Suppressor macrophage treated with lipopolysaccharide for 1 hour (primary cell): ENCODE measurements around the gene MTF2.

ENCODE experiments used
- DNase-seq, 3 donors: peaks; one replicate each; pipeline ENCODE4 v3.0.0-alpha.2; 2020 to 2022

The MTF2 gene

DNA sequence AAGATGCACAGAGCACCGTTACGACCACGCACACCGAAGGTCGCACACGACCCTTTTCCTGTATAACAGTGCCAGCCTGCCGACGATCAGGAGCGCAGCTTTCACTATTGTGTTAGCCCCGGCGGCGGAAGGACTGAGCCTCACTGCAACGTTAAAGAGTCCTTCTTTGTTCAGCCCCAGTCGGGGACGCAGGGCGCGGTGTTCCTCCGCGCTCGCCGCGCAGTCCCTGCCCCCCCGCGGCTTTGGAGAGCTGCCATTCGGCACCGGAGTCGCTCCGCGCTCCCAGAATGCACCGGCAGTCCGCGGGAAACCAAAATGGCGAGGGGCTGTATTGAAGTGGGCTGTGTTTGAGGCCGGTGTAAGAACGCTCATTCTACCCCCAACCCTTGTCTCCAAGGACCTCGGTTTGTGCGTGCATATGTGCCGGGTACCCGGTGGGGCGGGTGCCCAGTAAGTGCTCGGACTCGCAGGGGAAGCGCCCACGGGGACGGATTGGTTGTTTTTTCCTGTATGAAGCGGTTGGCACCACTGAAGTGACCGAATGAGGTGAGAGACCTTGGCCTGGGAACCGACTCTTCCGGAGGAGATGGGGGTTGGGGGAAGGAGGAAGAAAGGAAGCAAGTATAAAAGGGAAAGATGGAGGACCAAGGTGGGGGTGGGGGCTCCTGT lies at the start of gene MTF2:
TSS of gene MTF2 (plus strand) at position 298 of the 669 bp plus-strand sequence. CDS start at position 542, 244 bp downstream.
- DNase-seq = peak; percentile 94 to 97 (median 97)

DNA sequence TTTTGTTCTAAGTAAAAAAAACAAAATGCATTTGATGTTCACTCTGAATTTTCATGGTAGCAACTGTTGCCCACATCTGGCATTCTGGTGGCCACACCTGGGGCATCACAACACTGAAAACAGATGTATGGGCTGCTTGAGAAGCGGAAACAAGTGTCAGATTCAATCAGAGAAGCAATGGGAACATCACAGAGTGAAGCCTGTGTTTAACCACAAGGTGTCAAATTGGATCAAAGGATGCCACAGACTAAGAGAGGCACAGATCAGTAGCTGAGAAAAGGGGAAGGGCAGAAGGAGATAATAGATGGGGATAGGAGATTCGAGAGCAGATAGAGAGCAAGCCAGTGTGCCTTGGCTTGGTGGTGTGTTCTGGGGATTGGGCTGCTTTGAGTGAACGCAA lies 49.8 kb upstream of the MTF2 start:
- no peak for DNase-seq

DNA sequence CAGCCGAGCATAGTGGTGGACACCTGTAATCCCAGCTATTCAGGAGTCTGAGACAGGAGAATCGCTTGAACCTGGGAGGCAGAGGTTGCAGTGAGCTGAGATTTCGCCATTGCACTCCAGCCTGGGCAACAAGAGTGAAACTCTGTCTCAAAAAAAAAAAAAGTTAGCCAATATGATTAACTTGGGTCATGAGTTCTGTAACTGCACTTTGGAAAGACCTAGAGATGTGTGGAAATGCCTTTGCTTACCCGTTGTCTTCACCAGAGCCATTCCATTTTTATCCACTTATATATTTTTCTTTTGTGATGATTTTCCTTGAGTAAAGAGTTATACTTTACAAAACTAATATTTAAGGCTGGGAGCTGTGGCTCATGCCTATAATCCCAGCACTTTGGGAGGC lies 48.9 kb upstream of the MTF2 start:
- peak; percentile 17 to 48 (median 44) for DNase-seq

DNA sequence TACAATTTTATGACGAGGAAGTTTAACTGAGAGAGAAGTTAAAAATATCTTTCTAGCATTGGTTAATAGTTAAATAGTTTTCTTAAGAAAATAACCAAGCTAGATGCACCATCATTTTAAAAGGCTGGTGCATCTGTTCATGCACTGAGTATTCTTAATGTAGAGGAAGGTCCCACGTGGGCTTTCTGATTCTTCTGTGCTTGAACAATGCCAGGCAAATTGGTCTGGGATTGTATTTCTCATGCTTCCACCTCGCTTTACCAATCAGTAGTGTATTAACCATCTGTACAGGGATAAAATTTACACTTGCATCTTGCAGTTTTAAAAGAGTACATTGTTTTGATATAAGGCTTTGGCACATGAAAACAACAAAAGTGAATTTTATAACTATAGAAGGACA lies 47.4 kb upstream of the MTF2 start:
- DNase-seq = no peak

DNA sequence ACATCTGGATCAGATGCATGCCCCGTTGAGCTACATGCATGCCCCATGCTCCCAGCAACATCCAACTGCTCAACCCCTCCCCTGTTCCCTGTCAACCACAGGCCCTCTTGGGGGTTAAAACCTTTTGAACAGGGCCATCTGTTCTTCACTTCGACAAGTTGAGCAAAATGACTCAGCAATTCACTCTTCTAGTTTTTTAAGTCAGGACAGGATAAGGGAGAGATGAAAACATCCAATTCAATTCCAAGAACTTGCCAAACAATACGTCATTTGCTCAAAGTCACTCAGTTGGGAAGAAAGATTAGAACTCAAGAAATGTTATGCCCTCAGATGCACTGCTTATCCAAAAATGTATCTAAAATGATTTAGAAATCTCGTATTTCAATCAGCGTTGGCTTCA lies 46.1 kb upstream of the MTF2 start:
- DNase-seq = no peak

DNA sequence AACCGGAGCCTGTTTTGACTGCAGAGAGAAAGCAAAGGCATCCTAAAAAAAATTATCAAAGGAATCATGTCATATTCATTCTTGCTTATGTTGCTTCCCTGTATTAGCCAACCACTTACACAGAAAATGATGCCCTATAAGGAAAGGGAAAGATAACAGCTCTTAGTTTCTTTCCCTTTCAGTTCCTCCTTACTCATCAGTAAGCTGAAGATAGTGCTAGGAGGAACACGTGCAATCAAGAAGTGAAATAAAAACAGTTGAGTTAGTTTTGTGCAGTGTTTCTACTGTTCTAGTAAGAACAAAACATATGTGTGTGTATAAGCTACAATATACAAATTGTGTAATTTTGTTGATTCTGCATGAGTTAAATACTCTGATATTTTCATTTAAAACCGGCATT lies 45.3 kb upstream of the MTF2 start:
- peak; percentile 63 to 86 (median 84) for DNase-seq

DNA sequence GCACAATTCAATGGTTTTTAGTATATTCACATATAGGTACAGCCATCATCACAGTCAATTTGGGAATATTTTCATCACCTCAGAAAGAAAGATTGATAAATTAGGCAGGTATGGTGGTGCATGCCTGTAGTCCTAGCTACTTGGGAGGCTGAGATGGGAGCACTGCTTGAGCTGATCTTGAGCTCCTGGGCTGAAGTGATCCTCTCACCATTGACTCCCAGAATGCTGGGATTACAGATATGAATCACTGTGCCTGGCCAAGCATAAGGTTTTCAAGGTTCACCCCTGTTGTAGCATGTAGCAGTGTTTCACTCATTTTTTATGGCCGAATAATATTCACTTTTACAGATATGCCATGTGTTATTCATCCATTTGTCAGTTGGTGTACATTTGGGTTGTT lies 44.7 kb upstream of the MTF2 start:
- no peak for DNase-seq

DNA sequence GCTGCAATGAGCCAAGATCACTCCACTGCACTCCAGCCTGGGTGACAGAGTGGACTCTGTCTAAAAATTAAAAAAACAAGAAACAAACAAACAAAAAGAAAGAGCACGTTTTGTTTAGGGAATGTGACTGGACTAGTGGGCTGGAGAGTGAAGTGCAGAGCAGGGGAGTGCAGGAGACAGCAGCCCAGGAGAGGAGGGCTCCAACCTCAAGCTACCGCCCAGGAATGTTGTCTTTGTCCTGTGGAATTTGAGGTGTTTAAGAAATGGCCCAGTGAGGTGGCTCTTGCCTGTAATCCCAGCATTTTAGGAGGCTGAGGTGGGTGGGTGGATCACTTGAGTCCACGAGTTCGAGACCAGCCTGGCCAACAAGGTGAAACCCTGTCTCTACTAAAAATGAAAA lies 42.4 kb upstream of the MTF2 start:
- no peak for DNase-seq

DNA sequence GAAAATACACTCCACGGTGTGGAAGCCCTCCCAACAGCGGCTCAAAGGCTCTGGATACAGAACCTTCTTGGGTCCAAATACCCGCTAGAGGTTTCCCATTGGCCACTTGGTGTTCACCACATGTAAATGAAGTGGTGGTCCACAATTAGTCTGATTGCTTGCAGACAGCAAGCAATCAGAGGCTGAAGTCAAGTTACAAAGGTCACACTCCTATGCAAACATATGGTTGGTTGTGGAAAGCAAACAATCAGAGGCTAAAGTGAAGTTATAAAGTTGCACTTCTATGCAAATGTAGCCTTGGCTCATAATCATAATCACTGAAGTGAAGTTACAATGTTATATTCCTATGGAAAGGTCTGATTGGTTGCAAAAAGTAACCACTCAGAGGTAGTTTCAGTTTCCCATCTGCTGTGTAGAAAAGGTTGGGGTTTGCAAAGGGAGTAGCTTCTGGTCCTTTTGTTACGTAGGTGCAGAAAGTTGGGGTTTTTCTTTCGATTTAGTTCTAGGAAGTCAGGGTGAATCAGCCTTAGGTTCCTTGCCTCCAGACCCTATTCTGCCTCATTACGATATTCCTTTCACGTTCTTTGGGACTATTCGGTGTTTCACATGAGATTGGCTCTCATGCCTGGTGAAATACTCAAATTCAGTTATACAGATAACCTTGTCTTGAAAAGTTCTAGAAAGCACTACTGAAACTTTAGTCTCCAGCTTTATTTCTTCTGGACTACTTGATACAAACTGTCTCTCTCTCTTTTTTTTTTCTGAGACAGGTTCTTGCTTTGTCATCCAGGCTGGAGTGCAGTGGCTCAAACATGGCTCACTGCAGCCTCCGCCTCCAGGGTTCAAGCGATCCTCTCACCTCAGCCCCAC lies 36.7 kb upstream of the MTF2 start:
- DNase-seq = peak; percentile 54 to 76 (median 60)

DNA sequence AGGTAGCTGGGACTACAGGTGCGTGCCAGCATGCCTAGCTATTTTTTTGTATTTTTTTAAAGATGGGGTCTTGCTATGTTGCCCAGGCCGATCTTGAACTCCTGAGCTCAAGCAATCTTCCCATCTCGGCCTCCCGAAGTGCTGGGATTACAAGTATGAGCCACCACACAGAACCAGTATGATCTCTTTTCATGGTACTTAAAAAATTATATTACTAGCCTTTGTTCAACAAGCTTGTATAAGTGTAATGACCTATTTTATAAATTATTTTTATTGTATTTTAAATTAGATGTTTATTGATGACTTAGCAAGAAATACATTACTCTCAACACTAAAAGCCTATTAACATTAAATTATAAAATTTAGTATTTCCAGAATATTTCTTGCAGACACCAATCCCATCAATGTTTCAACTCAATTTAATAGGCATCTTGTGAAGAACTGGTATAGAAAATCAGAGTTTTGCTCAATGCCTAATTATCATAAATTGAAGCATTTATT lies 36.0 kb upstream of the MTF2 start:
- DNase-seq = no peak

DNA sequence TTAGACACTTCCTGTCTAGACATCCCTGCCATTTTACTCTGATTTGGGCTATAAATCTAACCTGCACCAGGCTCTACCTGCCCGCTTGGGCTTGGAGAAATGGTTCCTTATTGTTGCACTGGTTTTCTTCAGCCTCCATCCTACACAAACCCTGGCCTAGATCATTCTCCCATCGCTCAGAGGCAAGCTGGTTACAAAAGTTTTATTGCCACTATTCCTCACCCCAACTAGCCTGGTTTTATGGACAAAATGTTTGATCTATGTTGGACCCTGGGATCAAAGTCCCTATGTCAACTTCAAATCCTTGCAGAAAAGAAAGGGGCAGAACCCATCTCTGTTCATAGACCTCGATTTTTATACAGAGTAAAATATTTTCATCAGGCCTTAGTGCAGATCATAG lies 31.5 kb upstream of the MTF2 start:
- no peak for DNase-seq

DNA sequence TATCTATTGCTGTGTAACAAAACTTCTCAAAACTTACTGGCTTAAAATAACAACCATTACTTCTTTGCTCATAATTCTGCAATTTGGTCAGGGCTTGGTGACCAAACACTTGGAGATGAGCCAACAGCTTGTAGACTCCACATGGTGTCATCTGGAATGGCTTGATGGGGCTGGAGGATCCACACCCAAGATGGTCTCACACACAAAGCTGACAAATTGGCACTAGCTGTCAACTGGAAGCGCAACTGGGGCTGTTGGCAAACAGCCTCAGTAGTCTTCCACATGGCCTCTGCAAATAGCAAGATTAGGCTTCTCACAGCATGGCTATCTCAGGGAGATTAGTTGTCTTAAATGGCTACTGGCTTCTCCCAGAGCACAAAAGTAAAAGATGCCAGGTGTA lies 27.1 kb upstream of the MTF2 start:
- peak in 1 of 3 donors; percentile 6 for DNase-seq

DNA sequence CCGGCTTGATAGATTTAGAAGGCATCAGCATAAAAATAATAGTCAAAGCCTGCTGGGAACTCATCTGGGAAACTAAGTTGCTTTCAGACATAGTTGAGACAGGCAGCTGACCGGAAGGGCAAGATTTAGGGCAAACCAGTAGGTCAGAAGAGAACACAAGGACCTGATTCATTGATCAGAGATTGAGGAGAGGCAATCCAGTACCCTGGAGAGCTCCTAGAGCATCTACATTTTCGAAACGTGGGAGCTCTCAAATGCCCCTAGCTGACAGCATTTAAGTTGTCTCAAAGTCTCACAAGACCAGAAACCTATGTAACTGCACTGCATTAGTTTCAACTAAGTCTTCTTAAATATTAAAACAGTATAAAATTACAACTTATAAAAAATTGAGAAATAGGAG lies 22.9 kb upstream of the MTF2 start:
- DNase-seq = peak; percentile 26 to 47 (median 41)

DNA sequence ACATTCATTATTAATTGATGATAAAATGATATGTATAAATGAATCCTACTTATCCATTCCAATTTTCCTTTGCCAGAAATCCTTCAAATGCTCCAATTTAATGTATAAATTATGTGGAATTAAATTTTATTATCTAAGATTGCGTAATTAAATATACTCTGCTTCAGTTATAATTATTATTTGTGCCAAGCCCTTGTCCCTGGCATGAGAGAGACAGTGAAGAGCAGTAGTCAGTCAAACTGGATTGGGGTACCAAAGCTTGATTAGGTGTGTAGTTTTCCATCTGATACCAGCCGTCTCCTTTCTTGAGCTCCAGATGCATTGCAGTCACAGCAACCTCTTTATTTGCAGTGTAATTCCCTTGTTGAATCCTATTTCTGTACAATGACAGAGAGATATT lies 22.4 kb upstream of the MTF2 start:
- DNase-seq = no peak

DNA sequence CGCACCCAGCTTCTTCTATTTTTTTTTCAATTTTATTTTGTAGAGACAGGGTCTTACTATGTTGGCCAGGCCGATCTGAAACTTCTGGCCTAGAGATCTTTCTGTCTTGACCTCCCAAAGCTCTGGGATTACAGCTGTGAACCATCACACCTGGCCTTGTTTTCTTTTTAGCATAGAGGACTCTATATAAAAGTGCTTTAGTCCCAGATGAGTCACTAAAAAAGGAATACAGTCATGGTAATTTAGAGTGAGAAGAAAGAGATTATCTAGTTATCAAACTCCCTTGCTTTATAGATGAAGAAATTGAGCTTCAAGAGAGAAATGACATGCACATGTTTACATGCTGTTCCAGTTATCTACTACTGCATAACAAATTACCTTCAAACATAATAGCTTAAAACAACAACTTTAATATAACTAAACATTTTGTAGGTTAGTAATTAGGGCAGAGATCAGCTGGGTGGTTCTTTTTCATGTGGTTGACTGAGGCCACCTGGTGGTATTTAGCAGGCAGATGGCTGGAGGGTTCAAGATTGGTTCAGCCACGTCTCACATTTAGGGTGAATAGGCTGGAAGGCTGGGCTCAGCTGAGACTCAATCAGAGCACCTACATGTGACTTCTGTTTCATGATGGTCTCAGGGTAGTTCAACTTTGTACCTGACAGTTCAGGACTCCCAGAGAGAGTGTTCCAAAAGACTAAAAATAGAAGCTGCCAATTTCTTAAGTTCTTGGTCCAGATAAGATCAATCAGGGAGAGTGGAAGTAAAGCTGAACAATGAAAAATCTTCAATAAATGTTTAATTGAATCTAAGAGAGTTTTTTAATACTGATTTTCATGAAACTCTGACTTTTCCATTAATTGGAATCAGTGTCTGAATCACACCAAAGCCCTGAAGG lies 16.9 kb upstream of the MTF2 start:
- DNase-seq = peak; percentile 59 to 61 (median 60)

DNA sequence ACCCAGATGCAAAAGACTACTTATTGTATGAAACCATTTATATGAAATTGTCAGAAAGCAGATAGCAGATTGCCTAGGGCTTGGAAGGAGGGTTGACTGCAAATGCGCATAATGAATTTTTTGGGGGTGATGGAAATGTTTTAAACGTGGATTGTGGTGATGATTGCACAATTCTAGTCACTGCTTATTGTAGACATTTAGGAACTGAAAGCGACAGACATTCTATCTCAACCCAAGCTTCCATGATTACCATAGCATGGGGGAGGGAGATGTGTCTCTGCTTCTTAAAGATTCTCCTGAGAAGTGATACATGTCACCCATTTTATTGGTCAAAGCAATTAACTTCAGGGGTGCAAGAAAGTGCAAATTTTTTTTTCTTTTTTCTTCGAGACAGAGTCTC lies 2.8 kb upstream of the MTF2 start:
- peak; percentile 31 to 58 (median 39) for DNase-seq

DNA sequence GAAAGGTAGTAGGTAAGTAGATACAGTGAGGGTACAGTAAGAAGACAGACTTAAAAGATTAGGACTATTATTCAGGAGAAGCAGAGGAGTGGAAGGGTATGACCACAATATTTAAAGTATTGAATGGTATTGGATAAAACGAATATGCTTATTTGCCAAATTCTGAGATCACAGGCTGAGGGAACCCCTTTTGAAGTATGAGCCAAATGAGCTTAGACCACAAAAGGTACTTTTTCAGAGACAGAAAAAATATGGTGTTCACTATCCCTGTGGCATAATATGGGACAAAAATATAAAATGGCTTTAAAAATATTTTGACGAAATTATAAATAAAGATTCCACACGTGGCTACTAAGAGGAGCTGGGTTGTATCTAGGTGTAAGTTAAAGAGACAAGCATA lies 880 bp upstream of the MTF2 start:
- no peak for DNase-seq

DNA sequence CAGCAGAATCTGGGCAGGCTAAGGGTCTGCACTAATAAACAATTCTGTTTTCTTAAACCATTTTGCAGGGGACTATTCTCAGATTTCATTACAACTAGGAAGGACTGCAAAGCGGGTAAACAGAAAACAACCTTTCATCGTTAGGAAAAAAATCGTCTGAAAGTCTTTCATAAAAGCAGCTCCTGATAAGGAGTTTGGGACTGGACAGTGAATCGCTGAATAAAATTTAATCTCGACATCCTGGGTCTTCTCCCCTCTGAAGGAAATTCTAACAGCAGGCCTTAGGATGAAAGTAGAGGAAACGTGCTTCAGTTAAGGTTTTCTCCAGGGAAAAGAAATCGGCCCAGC lies 471 bp upstream of the MTF2 start:
- no peak for DNase-seq

DNA sequence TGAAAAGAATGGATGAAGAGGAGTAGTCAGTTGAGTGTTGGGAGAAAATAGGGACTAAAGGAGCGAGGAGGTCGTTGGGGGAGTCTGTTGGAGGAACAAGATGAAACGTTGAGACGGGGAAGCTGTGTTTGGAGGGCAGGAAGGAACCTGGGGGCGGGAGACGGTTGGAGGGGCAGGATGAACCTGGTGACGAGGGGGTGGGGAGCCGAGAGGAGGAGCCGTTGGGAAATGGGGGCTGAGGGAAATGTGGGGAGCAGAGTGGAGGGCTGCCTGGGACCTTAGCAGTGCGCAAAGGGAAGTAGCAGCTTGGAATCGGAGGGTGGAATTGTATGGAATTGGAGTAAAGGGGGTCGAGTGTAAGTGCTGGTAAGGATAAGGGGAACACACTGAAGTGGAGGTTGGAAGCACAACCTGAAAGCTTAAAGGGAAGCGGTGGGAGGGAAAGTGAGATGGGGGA lies 630 bp downstream of the MTF2 start:
- DNase-seq = peak; percentile 24 to 45 (median 29)

DNA sequence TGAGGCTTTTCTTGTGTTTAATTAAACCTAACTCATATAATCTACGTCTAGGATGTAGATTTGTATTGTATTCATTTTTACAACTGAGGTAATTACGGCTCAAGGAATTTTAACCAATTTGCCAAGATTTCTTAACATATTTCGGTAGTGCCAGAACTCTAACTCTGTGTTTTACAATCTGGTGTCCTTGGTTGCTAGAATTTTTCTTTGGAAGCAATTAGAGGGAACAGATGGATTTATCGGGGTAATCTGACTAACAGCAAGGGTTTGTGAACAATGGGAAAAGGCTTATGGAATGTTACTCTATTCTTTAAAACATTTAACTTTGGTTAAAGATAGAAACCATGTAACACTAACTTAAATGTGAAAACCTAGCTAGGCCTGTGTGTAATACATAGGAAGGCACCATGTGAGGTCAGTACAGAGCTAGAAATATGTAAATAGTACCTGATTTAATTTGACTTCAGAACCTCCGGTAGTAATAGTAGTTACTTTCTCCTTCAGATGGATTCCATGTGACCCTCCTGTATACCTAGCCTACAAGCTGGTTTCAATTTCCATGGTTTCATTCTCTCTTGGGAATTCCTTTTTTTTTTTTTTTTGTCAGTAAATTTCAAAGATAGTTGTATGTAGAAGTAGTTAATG lies 1.2 kb downstream of the MTF2 start:
- peak; percentile 39 to 76 (median 67) for DNase-seq

DNA sequence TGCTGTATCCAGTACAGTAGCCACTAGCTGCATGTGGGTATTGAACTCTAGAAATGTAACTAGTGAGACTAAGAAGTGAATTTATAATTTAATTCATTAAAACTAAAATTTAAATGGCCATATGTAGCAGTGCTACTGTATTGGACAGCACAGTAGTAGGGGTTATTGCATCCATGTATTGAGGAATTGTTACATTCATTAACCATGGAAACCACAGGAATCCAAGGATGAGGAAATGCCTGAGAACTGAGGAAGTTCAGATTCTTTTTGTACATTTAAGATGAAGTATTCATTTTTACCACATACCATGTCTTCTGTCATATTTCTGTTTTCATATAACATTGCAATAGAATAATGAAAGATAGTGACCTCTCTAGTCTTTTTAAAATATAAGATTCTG lies 2.6 kb downstream of the MTF2 start:
- peak; percentile 54 to 82 (median 82) for DNase-seq

DNA sequence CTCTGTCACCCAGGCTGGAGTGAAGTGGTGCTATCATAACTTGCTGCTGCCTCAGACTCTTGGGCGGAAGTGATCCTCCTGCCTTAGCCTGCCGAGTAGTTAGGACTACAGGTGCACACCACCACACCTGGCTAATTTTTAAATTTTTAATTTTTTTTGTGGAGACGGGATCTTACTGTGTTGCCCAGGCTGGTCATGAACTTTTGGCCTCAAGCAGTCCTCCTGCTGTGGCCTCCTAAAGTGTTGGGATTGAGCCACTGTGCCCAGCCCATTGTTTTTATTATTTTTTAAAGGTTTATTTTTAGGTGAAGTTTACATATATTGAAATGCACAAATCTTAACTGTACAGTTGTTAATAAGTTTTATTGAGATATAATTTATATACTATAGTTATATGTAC lies 3.2 kb downstream of the MTF2 start:
- DNase-seq = no peak

DNA sequence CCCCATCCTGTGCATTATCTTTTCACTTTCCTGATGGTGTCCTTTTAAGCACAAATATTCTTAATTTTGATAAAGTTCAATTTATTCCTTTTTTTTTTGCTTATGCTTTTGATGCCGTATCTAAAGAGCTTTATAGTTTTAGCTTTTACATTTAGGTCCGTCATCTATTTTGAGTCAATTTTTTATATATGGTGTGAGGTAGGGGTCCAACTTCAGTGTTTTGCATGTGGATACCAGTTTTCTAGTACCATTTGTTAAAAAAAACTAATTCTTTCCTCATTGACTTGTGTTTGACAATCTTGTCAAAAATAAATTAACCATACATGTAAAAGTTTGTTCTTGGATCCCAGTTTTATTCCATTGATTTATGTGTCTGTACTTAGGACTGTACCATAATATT lies 4.9 kb downstream of the MTF2 start:
- DNase-seq = no peak
